HG03460 (cell line): Measurements from ENCODE around the gene TRABD.
A peak's percentile ranks its signal among the peaks of the same experiment; 100 is the strongest.
"Not testable (repeated sequence)": the region's sequence is repeated elsewhere in the genome, so short reads cannot be mapped to it uniquely, and the experiment has no call there.

Experiments used
- ATAC-seq: cut with Tn5 transposase; IDR thresholded peaks from one replicate; pipeline ENCODE4 v1.9.1; 2021; ENCODE audit not compliant: unreplicated experiment

Gene TRABD

GRCh38 chr22:50200461-50201190 is 14.9 kb downstream of the TRABD start, which contains the start of gene SELENOO:
SELENOO (plus strand) TSS chr22:50201011; CDS start chr22:50201037, 26 bp downstream.
- peak; percentile 66 for ATAC-seq

- peak; percentile 11 for ATAC-seq
These were observed 15.7 kb downstream of the TRABD start for GRCh38 chr22:50201191-50202129.

GRCh38 chr22:50202130-50202666 is 16.5 kb downstream of the TRABD start:
- ATAC-seq = no peak

GRCh38 chr22:50203288-50203687 is 17.6 kb downstream of the TRABD start:
- ATAC-seq = no peak

GRCh38 chr22:50204571-50204970 is 18.9 kb downstream of the TRABD start:
- ATAC-seq = no peak

GRCh38 chr22:50204998-50205397 is 19.3 kb downstream of the TRABD start:
- not testable (repeated sequence) for ATAC-seq

- no peak for ATAC-seq
These were observed 20.3 kb downstream of the TRABD start for GRCh38 chr22:50205781-50206569.

- ATAC-seq = no peak
These were observed 20.9 kb downstream of the TRABD start for GRCh38 chr22:50206599-50206998.

GRCh38 chr22:50207383-50208140 is 21.8 kb downstream of the TRABD start:
- ATAC-seq = no peak

- no peak for ATAC-seq
These were observed 22.8 kb downstream of the TRABD start for GRCh38 chr22:50208430-50208938.

GRCh38 chr22:50208939-50209892 is 23.5 kb downstream of the TRABD start:
- no peak for ATAC-seq

GRCh38 chr22:50209893-50210292 is 24.2 kb downstream of the TRABD start:
- no peak for ATAC-seq

- no peak for ATAC-seq
These were observed 24.8 kb downstream of the TRABD start for GRCh38 chr22:50210378-50211139.

GRCh38 chr22:50211147-50211546 is 25.4 kb downstream of the TRABD start:
- no peak for ATAC-seq

- ATAC-seq = no peak
These were observed 27.6 kb downstream of the TRABD start for GRCh38 chr22:50213263-50213662.

- no peak for ATAC-seq
These were observed 29.8 kb downstream of the TRABD start for GRCh38 chr22:50215297-50216054.

GRCh38 chr22:50216055-50216683 is 30.5 kb downstream of the TRABD start:
- ATAC-seq = no peak
